Heart left ventricle (tissue), 13 donors: Measurements from ENCODE around the gene SMTNL2.

ENCODE experiments used
- POLR2A ChIP-seq, 2 donors: fragments of 450-650 bp; IDR thresholded peaks; one replicate each; pipeline ENCODE4 v1.6.1; 2017; ENCODE audit warnings: antibody characterized with exemption in 2 of 2, mild to moderate bottlenecking in 2 of 2, moderate library complexity in 2 of 2
- TF ChIP-seq, protein P1 (sequence below), 12 donors: fragments of 200-600 bp; sonication (generic) in 4 of 12; IDR thresholded peaks; one replicate each; pipeline versions ENCODE4 v1.5.0 to v1.8.0; 2018 to 2022; ENCODE audit warnings: antibody characterized with exemption in 12 of 12, mild to moderate bottlenecking in 5 of 12
- donor health status: ischemic (EF 13 %, LVEDD 7.1; RV severe dilation, severe dysfunction).
- donor health status: DM: no; HTN: yes; CAD: no.
- donor health status: DM: no; HTN: no; CAD: no.
- donor health status: ischemic (EF 25% LVEDD 6.9; RV normal size, moderate dysfunction).
- donor health status: ischemic (EF 25% LVEDD 5.7; RV mildly dilated, moderate dysfunction).
- donor health status: ischemic (EF 35%, LVEDD 5.7; RV mildly dilated, moderate dysfunction).
- donor health status: nonischemic (EF 11% LVEDD 7.7; RV severe dilation, severe dysfunction).
- donor health status: DM: yes; HTN: yes; CAD: no.
- donor health status: PGD.
- donor health status: ischemic (EF 29% LVEDD 5.4; RV normal size, mild dysfunction).
- donor health status: nonischemic (EF 23%, LVEDD 6.1; RV moderate dilation, normal function).

- TF ChIP-seq, protein P1, sequence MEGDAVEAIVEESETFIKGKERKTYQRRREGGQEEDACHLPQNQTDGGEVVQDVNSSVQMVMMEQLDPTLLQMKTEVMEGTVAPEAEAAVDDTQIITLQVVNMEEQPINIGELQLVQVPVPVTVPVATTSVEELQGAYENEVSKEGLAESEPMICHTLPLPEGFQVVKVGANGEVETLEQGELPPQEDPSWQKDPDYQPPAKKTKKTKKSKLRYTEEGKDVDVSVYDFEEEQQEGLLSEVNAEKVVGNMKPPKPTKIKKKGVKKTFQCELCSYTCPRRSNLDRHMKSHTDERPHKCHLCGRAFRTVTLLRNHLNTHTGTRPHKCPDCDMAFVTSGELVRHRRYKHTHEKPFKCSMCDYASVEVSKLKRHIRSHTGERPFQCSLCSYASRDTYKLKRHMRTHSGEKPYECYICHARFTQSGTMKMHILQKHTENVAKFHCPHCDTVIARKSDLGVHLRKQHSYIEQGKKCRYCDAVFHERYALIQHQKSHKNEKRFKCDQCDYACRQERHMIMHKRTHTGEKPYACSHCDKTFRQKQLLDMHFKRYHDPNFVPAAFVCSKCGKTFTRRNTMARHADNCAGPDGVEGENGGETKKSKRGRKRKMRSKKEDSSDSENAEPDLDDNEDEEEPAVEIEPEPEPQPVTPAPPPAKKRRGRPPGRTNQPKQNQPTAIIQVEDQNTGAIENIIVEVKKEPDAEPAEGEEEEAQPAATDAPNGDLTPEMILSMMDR (IDR thresholded peaks at IDR 0.05), result no peak
- no peak for TF ChIP-seq POLR2A (IDR thresholded peaks at IDR 0.05)
Observed at GRCh38 chr17:4625181-4625617, 40.9 kb downstream of the SMTNL2 start.
